ENCODE results near the gene PSENEN. TPM values are rescaled to one million over a fixed set of nuclear protein-coding genes. Genes with fewer than 3 reads are reported as not detected.

PSENEN gene
- total and polyA plus RNA-seq, 2 experiments from 2014 or later: 43.7 to 173 TPM

DNA sequence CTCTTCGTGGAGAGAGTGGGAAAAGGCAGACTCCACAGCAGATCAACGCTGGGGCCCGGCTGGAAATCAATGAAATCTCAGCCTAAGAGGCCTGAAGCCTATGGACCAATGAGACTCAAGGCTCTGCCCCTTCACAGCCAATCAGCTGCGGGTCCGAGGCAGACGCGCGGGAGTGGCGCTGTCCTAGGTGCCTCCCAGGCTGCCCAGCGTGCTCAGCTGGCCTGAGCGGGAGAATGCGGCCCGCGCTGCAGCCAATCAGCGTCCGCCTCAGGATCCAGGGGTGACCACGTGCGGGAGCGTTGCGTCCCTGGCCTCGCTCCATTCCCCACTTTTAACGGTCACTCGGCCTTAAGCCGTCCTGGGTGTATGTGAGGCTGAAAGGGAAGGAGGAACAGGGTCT lies 41.2 kb upstream of the PSENEN start, which contains the start of gene ZBTB32:
Gene ZBTB32 (plus strand): TSS at position 341 of the 400 bp plus-strand sequence. CDS start 10,069 bp downstream, outside the sequence.
- no peaks in the 10 kb centered on the region for H3K27me3 ChIP-seq
- H3K4me1 ChIP-seq (ENCODE audit: low read depth): no peaks in the 10 kb centered on the region
- DNase-seq (ENCODE audit: low read depth in 1 of 2, low spot score in 1 of 2): peak; percentile 69 to 77
- no peak within 1 kb of the TSS for H3K27ac ChIP-seq
- TF ChIP-seq, protein P1, sequence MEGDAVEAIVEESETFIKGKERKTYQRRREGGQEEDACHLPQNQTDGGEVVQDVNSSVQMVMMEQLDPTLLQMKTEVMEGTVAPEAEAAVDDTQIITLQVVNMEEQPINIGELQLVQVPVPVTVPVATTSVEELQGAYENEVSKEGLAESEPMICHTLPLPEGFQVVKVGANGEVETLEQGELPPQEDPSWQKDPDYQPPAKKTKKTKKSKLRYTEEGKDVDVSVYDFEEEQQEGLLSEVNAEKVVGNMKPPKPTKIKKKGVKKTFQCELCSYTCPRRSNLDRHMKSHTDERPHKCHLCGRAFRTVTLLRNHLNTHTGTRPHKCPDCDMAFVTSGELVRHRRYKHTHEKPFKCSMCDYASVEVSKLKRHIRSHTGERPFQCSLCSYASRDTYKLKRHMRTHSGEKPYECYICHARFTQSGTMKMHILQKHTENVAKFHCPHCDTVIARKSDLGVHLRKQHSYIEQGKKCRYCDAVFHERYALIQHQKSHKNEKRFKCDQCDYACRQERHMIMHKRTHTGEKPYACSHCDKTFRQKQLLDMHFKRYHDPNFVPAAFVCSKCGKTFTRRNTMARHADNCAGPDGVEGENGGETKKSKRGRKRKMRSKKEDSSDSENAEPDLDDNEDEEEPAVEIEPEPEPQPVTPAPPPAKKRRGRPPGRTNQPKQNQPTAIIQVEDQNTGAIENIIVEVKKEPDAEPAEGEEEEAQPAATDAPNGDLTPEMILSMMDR (IDR thresholded peaks at IDR 0.05; ENCODE audit: low read depth, low read length): no peak
- no peak within 1 kb of the TSS for H3K4me3 ChIP-seq
- no peaks in the 10 kb centered on the region for H3K9me3 ChIP-seq (ENCODE audit: low read depth)
- no peaks in the 10 kb centered on the region for H3K36me3 ChIP-seq

DNA sequence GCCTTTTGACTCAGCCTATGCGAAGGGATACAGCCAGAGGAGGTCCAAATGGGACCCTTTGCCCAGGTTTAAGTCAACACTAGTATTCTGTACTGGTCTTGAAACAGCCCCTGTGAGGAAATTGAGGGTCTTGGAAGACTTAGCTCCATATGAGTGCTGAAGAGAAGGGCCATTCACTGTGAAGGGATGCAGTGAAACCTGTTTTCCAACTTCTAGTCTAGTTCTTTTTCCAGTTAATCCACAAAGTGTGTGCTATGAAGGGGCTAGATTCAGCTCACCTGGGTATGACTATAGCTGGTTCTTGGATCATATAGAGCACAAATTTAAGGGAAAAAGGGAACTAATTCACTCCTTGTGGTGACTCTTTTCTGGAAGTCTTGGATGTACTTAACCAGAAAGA lies 37.1 kb upstream of the PSENEN start:
- no peaks in the 10 kb centered on the region for H3K4me1 ChIP-seq (ENCODE audit: low read depth)
- no peak overlapping the region for H3K27ac ChIP-seq
- H3K9me3 ChIP-seq (ENCODE audit: low read depth): no peaks in the 10 kb centered on the region
- no peaks in the 10 kb centered on the region for H3K27me3 ChIP-seq
- H3K4me3 ChIP-seq: no peak overlapping the region
- DNase-seq (ENCODE audit: low read depth in 1 of 2, low spot score in 1 of 2): no peak
- TF ChIP-seq, protein P1 (IDR thresholded peaks at IDR 0.05; ENCODE audit: low read depth, low read length): no peak
- H3K36me3 ChIP-seq: no peaks in the 10 kb centered on the region

DNA sequence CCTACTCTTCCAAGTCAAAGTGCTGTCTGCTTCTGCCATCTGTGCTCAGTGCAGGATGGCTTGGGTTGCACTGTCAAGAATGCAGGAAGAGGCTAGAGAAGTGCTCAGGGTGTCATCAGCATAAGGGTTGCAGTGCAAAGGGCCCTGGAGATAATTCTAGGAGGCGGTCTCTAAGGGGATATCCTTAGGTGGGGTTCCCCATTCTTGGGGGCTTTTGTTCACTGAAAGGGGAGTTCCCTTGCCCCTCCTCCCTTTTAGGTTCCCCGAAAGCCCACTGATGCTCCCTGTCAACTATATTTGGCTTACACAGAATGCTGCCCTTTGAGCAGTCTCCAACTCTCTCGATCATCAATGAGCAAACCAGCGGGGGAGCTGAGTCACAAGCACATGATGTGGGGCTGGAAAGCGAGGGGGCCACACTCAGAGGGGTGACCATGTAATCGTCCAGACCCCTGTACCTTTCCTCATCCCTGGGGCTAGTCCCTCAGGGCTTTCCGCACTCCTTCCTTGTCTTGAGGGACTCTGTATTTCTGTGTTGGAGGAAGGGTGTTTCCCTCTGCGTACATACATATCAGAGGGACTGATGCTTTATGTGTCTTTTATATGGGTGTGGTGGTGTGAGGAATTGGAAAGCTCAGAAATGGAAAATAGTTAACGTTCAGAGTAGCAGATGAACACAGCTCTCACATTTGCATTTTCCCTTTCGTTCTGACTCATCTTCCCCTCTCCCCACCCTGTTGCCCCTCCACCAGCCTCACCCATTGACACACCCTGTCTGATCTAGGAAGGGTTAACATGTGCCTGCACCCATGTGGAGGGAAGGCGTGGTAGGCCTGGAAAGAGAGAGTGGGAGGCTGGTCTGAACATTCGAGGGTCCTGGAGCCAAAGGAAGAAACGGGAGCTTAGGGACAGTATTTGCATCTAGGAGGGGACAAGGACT lies 34.4 kb upstream of the PSENEN start:
- no peak for DNase-seq (ENCODE audit: low read depth in 1 of 2, low spot score in 1 of 2)
- TF ChIP-seq, protein P1 (IDR thresholded peaks at IDR 0.05; ENCODE audit: low read depth, low read length): no peak

DNA sequence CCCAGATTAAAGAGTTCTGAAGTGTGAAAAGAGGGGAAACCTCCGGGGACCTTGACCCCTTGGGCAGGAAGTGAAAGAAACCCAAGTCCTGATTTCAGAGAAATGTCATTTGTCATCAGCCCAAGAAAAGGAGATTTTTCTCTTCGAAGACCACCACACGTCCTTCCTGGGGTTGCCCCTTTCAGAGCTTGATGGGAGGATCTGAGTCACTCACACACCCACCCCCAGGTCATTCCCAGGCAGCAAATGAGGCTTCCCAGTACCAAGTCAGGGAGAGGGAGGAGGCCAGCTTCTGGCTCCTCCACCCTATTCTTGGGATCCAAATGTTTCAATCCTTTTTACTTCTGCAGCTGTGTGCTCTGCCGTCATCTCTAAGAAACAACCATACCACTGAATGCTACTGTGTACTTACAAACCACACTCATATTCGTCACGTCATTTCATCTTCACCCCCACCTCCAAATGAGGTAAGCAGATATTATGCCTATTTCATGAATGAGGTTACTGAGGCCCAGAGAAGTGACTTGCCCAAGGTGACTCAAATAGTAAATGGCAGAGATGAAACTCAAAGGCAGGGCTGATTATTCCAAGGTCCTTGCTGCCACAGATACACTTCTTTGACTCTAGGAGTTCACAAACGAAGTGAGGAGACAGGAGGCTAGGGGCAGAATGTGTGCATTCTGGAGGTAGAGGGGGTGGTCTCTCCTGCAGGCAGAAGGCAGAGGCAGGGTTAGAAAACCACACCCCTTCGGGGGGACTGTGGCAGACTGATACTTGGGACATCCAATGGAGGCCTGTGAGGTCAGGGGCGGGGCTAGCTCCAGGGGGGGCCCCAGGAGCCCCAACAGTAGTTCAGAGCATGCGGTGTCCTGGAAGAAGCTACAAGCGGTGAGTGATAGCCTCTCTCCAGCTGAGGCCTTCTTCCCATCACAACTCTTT lies 32.6 kb upstream of the PSENEN start:
- H3K27me3 ChIP-seq: no peaks in the 10 kb centered on the region
- TF ChIP-seq, protein P1 (IDR thresholded peaks at IDR 0.05; ENCODE audit: low read depth, low read length): no peak
- H3K4me3 ChIP-seq: no peak overlapping the region
- no peaks in the 10 kb centered on the region for H3K9me3 ChIP-seq (ENCODE audit: low read depth)
- H3K4me1 ChIP-seq (ENCODE audit: low read depth): peaks cover 6% of the 10 kb centered on the region
- DNase-seq (ENCODE audit: low read depth in 1 of 2, low spot score in 1 of 2): no peak
- H3K36me3 ChIP-seq: no peaks in the 10 kb centered on the region
- no peak overlapping the region for H3K27ac ChIP-seq

More for the DNA sequence above, 34.4 kb upstream of the PSENEN start:
- no peak overlapping the region for H3K4me3 ChIP-seq
- H3K4me1 ChIP-seq (ENCODE audit: low read depth): peaks cover 5% of the 10 kb centered on the region
- no peaks in the 10 kb centered on the region for H3K27me3 ChIP-seq
- no peaks in the 10 kb centered on the region for H3K36me3 ChIP-seq
- no peaks in the 10 kb centered on the region for H3K9me3 ChIP-seq (ENCODE audit: low read depth)
- no peak overlapping the region for H3K27ac ChIP-seq

DNA sequence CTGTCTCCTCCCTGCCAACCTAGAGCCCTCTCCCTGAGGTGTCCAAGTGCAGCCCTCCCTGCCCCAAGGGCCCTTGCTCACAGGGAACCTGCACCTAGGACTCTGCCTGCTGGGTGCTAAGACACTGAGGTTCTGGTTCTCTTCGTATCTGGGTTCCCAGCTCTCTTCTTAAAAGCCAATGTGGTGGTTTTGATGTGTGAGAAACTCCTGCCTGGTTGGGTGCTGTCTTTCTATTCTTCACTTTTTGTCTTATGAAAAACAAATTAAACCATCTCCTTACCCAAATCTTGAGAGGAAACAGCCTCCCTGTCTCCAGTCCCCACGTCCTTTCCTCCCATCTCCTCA lies 32.0 kb upstream of the PSENEN start:
- Histone ChIP-seq H3K4me3 (no peak overlapping the region), H3K4me1 (ENCODE audit: low read depth) (peaks cover 6% of the 10 kb centered on the region), H3K27ac (no peak overlapping the region), H3K9me3 (ENCODE audit: low read depth) (no peaks in the 10 kb centered on the region), H3K27me3 (no peaks in the 10 kb centered on the region), H3K36me3 (no peaks in the 10 kb centered on the region)
- DNase-seq (ENCODE audit: low read depth in 1 of 2, low spot score in 1 of 2): no peak
- TF ChIP-seq, protein P1 (IDR thresholded peaks at IDR 0.05; ENCODE audit: low read depth, low read length): no peak
